ENCODE measurements around the gene DPP4. TPM values are rescaled to one million over a fixed set of nuclear protein-coding genes. Genes with fewer than 3 reads are reported as not detected.

Gene DPP4
- total and polyA plus RNA-seq, 2 of the 13 experiments (the other 11 are each of a cell fraction or from before 2014, with no cell fraction given), result 39.4 to 109 TPM

DNA sequence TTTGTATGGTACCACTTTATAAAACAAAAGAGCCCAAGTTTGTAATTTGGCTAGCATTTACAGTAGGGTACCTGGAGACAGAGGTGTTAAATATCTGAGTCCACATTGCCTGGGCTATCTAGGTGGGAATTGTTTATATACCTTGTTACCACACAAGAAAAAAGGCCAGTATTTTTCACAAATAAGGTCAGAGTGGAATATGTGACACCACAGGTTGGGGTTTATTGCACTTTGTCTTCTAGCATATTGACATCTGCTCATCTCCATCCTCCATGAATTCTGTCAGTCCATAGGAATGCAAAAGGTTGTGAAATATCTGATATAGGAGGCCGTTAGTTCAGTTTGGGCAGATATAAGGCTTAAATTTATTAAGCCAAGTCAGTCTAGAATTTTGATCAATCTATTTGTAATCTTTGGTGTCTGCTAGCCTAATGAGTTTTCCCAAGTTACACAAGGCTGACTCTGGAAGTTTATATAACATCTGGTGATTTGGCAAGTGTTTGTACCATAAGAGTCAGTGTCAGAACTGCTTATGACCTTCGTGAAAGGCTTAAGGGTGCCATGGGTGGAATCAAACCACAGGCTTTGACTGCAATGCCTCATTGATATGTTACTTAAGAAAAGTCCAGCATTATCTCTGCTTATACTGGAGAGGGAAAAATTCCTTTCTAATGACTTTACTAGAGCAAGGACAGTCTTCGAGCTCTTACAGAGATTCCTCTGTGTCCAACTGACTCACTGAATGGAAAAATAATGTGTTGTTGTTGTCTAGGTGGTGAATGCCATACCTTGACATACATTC is 11.3 kb upstream of the DPP4 start (continued):
- TF ChIP-seq ZNF121 (CRISPR knock-in tag; IDR thresholded peaks at IDR 0.05) (peak; percentile 79), ZNF589 (CRISPR knock-in tag; conservative IDR thresholded peaks at IDR 0.05) (no peak), MTERF4 (CRISPR knock-in tag; IDR thresholded peaks at IDR 0.05) (no peak), ZNF546 (CRISPR knock-in tag; conservative IDR thresholded peaks at IDR 0.05) (no peak), ZNF646 (CRISPR knock-in tag; IDR thresholded peaks at IDR 0.05) (peak; percentile 41; the same call in 1 of the 2 replicates), KLF6 (CRISPR knock-in tag; IDR thresholded peaks at IDR 0.05) (no peak), ZBTB8A (CRISPR knock-in tag; IDR thresholded peaks at IDR 0.05; ENCODE audit: borderline replicate concordance, low read depth) (no peak), KDM6A (CRISPR knock-in tag; IDR thresholded peaks at IDR 0.05; ENCODE audit: low read depth) (no peak), NCOA5 (CRISPR knock-in tag; IDR thresholded peaks at IDR 0.05) (no peak), SYNCRIP (IDR thresholded peaks at IDR 0.05; ENCODE audit: insufficient read depth, low read depth, low read length) (no peak), ZNF547 (CRISPR knock-in tag; IDR thresholded peaks at IDR 0.05) (no peak), ZIK1 (CRISPR knock-in tag; IDR thresholded peaks at IDR 0.05; ENCODE audit: borderline replicate concordance, low read depth) (no peak), RFX1 (IDR thresholded peaks at IDR 0.05) (no peak), ZBTB7A (CRISPR knock-in tag; IDR thresholded peaks at IDR 0.05) (no peak), YEATS2 (CRISPR knock-in tag; IDR thresholded peaks at IDR 0.05; ENCODE audit: borderline replicate concordance) (no peak), CERS6 (CRISPR knock-in tag; IDR thresholded peaks at IDR 0.05) (no peak), ZFX (CRISPR knock-in tag; IDR thresholded peaks at IDR 0.05; ENCODE audit: low read depth) (no peak), ZFP1 (CRISPR knock-in tag; IDR thresholded peaks at IDR 0.05) (no peak; the same call in 1 of the 2 replicates), MAZ (IDR thresholded peaks at IDR 0.05; ENCODE audit: borderline replicate concordance, low read depth, low read length) (no peak), MAZ (CRISPR knock-in tag; IDR thresholded peaks at IDR 0.05; ENCODE audit: low read depth) (no peak), SNAPC2 (CRISPR knock-in tag; IDR thresholded peaks at IDR 0.05) (no peak; the same call in 1 of the 2 replicates), PHF21A (CRISPR knock-in tag; IDR thresholded peaks at IDR 0.05) (no peak), SALL2 (CRISPR knock-in tag; IDR thresholded peaks at IDR 0.05) (no peak), GABPB1 (CRISPR knock-in tag; IDR thresholded peaks at IDR 0.05) (no peak)
